H9 (cell line): ENCODE data around the gene PISD. TPM values are rescaled to one million over a fixed set of nuclear protein-coding genes. Genes with fewer than 3 reads are reported as not detected.
A peak's percentile ranks its signal among the peaks of the same experiment; 100 is the strongest.

ENCODE experiments used
- DNase-seq: peaks from one replicate; pipeline ENCODE4 v3.0.0-alpha.2; 2017
- H2AFZ ChIP-seq: one replicate; pipeline ENCODE4 v1.6.1; 2013; ENCODE audit warnings: mild to moderate bottlenecking, low read length, control low read depth, moderate library complexity
- H2AK5ac ChIP-seq: 2 replicates; pipeline ENCODE4 v1.6.1; 2013; ENCODE audit warnings: low read length, control low read depth, mixed read lengths; ENCODE audit not compliant: insufficient read length
- H2BK120ac ChIP-seq: one replicate; pipeline ENCODE4 v1.6.1; 2013; ENCODE audit warnings: low read depth, mild to moderate bottlenecking, low read length, control low read depth, inconsistent platforms; ENCODE audit not compliant: poor library complexity, severe bottlenecking
- H2BK12ac ChIP-seq: 2 replicates; pipeline ENCODE4 v1.6.1; 2013; ENCODE audit warnings: low read length, control low read depth, mixed read lengths, low read depth; ENCODE audit not compliant: insufficient read length
- H2BK15ac ChIP-seq: 2 replicates; pipeline ENCODE4 v1.6.1; 2013; ENCODE audit warnings: low read depth, low read length, control low read depth
- H2BK20ac ChIP-seq: one replicate; pipeline ENCODE4 v1.6.1; 2013; ENCODE audit warnings: low read depth, mild to moderate bottlenecking, low read length, control low read depth, inconsistent platforms; ENCODE audit not compliant: poor library complexity, severe bottlenecking
- H2BK5ac ChIP-seq: 2 replicates; pipeline ENCODE4 v1.6.1; 2013; ENCODE audit warnings: low read length, control low read depth, mixed read lengths; ENCODE audit not compliant: insufficient read length
- H3K14ac ChIP-seq: 2 replicates; pipeline ENCODE4 v1.6.1; 2013; ENCODE audit warnings: low read length, control low read depth; ENCODE audit not compliant: insufficient read depth
- H3K18ac ChIP-seq: 2 replicates; pipeline ENCODE4 v1.6.1; 2013; ENCODE audit warnings: low read depth, mild to moderate bottlenecking, mixed read lengths, low read length, control low read depth; ENCODE audit not compliant: insufficient read length
- H3K23ac ChIP-seq: 2 replicates; pipeline ENCODE4 v1.6.1; 2013; ENCODE audit warnings: low read length, control low read depth, mixed read lengths, low read depth; ENCODE audit not compliant: insufficient read length
- H3K23me2 ChIP-seq: 2 replicates; pipeline ENCODE4 v1.6.1; 2013; ENCODE audit warnings: low read depth, mild to moderate bottlenecking, mixed read lengths, low read length, control low read depth; ENCODE audit not compliant: insufficient read length, poor library complexity, severe bottlenecking
- H3K27ac ChIP-seq: 2 replicates; pipeline ENCODE4 v1.5.1; 2013; ENCODE audit warnings: low read length, control low read depth, mixed read lengths, low read depth; ENCODE audit not compliant: insufficient read length
- H3K27me3 ChIP-seq: 2 replicates; pipeline ENCODE4 v1.6.1; 2013; ENCODE audit warnings: low read length, control low read depth, inconsistent platforms; ENCODE audit not compliant: insufficient read depth
- H3K4ac ChIP-seq: 2 replicates; pipeline ENCODE4 v1.6.1; 2013; ENCODE audit warnings: low read depth, mild to moderate bottlenecking, control low read depth, inconsistent platforms, low read length, moderate library complexity
- H3K4me1 ChIP-seq: 2 replicates; pipeline ENCODE4 v1.6.1; 2013; ENCODE audit warnings: low read length, control low read depth, inconsistent platforms; ENCODE audit not compliant: insufficient read depth
- H3K4me2 ChIP-seq: 2 replicates; pipeline ENCODE4 v1.6.1; 2013; ENCODE audit warnings: low read length, control low read depth, mixed read lengths; ENCODE audit not compliant: insufficient read length, insufficient read depth
- H3K56ac ChIP-seq: 2 replicates; pipeline ENCODE4 v1.6.1; 2013; ENCODE audit warnings: low read depth, mild to moderate bottlenecking, mixed read lengths, low read length, control low read depth; ENCODE audit not compliant: insufficient read length
- H3K79me1 ChIP-seq: 2 replicates; pipeline ENCODE4 v1.6.1; 2013; ENCODE audit warnings: low read depth, mild to moderate bottlenecking, moderate library complexity, low read length, control low read depth, inconsistent platforms; ENCODE audit not compliant: insufficient read depth, poor library complexity, severe bottlenecking
- H3K79me2 ChIP-seq: 2 replicates; pipeline ENCODE4 v1.6.1; 2013; ENCODE audit warnings: low read length, control low read depth, inconsistent platforms; ENCODE audit not compliant: insufficient read depth
- H3K9ac ChIP-seq: 2 replicates; pipeline ENCODE4 v1.6.1; 2013; ENCODE audit warnings: low read length, control low read depth, mixed read lengths; ENCODE audit not compliant: insufficient read length; ENCODE audit errors: extremely low read depth
- H3K9me3 ChIP-seq: one replicate; pipeline ENCODE4 v1.6.1; 2013; ENCODE audit warnings: low read depth, low read length, inconsistent platforms; ENCODE audit not compliant: control insufficient read depth
- H3T11ph ChIP-seq: one replicate; pipeline ENCODE4 v1.6.1; 2013; ENCODE audit warnings: mild to moderate bottlenecking, low read length, control low read depth, inconsistent platforms
- H4K20me1 ChIP-seq: one replicate; pipeline ENCODE4 v1.6.1; 2013; ENCODE audit not compliant: control insufficient read depth, insufficient read length, insufficient read depth
- H4K5ac ChIP-seq: 2 replicates; pipeline ENCODE4 v1.6.1; 2013; ENCODE audit warnings: low read depth, mild to moderate bottlenecking, mixed read lengths, low read length, control low read depth; ENCODE audit not compliant: insufficient read length
- H4K8ac ChIP-seq: replicated peaks from 2 replicates; pipeline ENCODE4 v1.6.1; 2013; ENCODE audit warnings: low read length, control low read depth, mixed read lengths, low read depth; ENCODE audit not compliant: insufficient read length
- H4K91ac ChIP-seq: 2 replicates; pipeline ENCODE4 v1.6.1; 2013; ENCODE audit warnings: low read depth, mild to moderate bottlenecking, moderate library complexity, mixed read lengths, low read length, control low read depth; ENCODE audit not compliant: insufficient read length
- H3K27ac Mint-ChIP-seq, 3 experiments: 2 replicates in 2 of 3; 3 replicates in 1 of 3; pipeline ENCODE4 v1.8.0; 2020 to 2021; ENCODE audit warnings: mixed read lengths in 3 of 3, mild to moderate bottlenecking in 1 of 3, moderate library complexity in 1 of 3
- H3K27me3 Mint-ChIP-seq: 2 replicates; pipeline ENCODE4 v1.8.0; 2021; ENCODE audit warnings: low read depth, mild to moderate bottlenecking, moderate library complexity, mixed read lengths
- H3K36me3 Mint-ChIP-seq, 3 experiments: 2 replicates in 2 of 3; 3 replicates in 1 of 3; pipeline ENCODE4 v1.8.0; 2020 to 2021; ENCODE audit warnings: low read depth in 3 of 3, mixed read lengths in 3 of 3; ENCODE audit not compliant: insufficient read depth in 1 of 3
- H3K4me1 Mint-ChIP-seq, 2 experiments: 2 replicates each; pipeline ENCODE4 v1.8.0; 2020; ENCODE audit warnings: mixed read lengths in 2 of 2
- H3K4me3 Mint-ChIP-seq, 2 experiments: 2 replicates in 1 of 2; 3 replicates in 1 of 2; pipeline ENCODE4 v1.8.0; 2020 to 2021; ENCODE audit warnings: mild to moderate bottlenecking in 2 of 2, mixed read lengths in 2 of 2, moderate library complexity in 1 of 2
- H3K9me3 Mint-ChIP-seq, 2 experiments: 2 replicates in 1 of 2; 3 replicates in 1 of 2; pipeline ENCODE4 v1.8.0; 2020; ENCODE audit warnings: mild to moderate bottlenecking in 2 of 2, mixed read lengths in 2 of 2, moderate library complexity in 1 of 2
- CTCF ChIP-seq: fragments of 200-600 bp; sonication (generic); conservative IDR thresholded peaks from 3 replicates; pipeline ENCODE4 v1.8.0; 2021; ENCODE audit warnings: antibody characterized with exemption, mild to moderate bottlenecking
- WGBS: extraction: QIAGEN DNeasy Blood & Tissue Kit; methylation state at CpG from one replicate; pipeline ENCODE4 v1.1.7; 2013; ENCODE audit warnings: missing lambda C conversion rate, low lambda C conversion rate, mixed read lengths; ENCODE audit not compliant: insufficient read length; ENCODE audit errors: extremely low coverage; 5-methylcytosine and 5-hydroxymethylcytosine counted together
- total RNA-seq: library from RNA; stranded (reverse); gene quantifications from 2 replicates; pipeline ENCODE4 v1.2.1, GENCODE V29; 2021

The PISD gene
- total RNA-seq, 1 experiment from 2014 or later, result 62.0 TPM

GRCh38 chr22:31602259-31602952 lies 59.6 kb downstream of the PISD start:
- no peak for TF ChIP-seq CTCF
- Mint-ChIP-seq H3K4me3 (no peak overlapping the region), H3K9me3 (no peaks in the 10 kb centered on the region), H3K36me3 (peaks cover 3 to 14% (median 4%) of the 10 kb centered on the region in 3 experiments; a peak in 3 of 7 replicates), H3K27me3 (no peaks in the 10 kb centered on the region), H3K4me1 (peaks cover 4 to 5% of the 10 kb centered on the region in 2 experiments; a peak in 1 of 4 replicates), H3K27ac (peak overlapping the region in 2 of 3 experiments; percentile 5 to 49; a peak in 1 of 7 replicates)
- no peaks in the 10 kb centered on the region for H3K4me1 ChIP-seq
- H2AK5ac ChIP-seq, result no peak overlapping the region
- no peak overlapping the region for H2BK20ac ChIP-seq
- H4K8ac ChIP-seq, result no peak overlapping the region
- H3K79me2 ChIP-seq, result no peaks in the 10 kb centered on the region
- no peak overlapping the region for H4K5ac ChIP-seq
- H3K23me2 ChIP-seq, result no peaks in the 10 kb centered on the region
- H3K27ac ChIP-seq, result no peak overlapping the region
- no peaks in the 10 kb centered on the region for H4K20me1 ChIP-seq
- no peak overlapping the region for H4K91ac ChIP-seq
- no peak overlapping the region for H3K4me2 ChIP-seq
- no peak overlapping the region for H3K14ac ChIP-seq
- H3K9me3 ChIP-seq, result no peaks in the 10 kb centered on the region
- no peak for DNase-seq
- no peak overlapping the region for H3K4ac ChIP-seq
- H3K18ac ChIP-seq, result no peak overlapping the region
- no peak overlapping the region for H2BK15ac ChIP-seq
- no peak overlapping the region for H3K23ac ChIP-seq
- H3K27me3 ChIP-seq, result no peaks in the 10 kb centered on the region
- no peak overlapping the region for H3K9ac ChIP-seq
- no peak overlapping the region for H2AFZ ChIP-seq
- H2BK12ac ChIP-seq, result no peak overlapping the region
- no CpG with 5 or more reads among the region's 11 CpGs for WGBS
- H3T11ph ChIP-seq, result no peak overlapping the region
- H3K56ac ChIP-seq, result no peak overlapping the region
- no peak overlapping the region for H2BK5ac ChIP-seq
- H2BK120ac ChIP-seq, result no peak overlapping the region
- H3K79me1 ChIP-seq, result no peaks in the 10 kb centered on the region
